ENCODE results near the gene MMP2.

DNA sequence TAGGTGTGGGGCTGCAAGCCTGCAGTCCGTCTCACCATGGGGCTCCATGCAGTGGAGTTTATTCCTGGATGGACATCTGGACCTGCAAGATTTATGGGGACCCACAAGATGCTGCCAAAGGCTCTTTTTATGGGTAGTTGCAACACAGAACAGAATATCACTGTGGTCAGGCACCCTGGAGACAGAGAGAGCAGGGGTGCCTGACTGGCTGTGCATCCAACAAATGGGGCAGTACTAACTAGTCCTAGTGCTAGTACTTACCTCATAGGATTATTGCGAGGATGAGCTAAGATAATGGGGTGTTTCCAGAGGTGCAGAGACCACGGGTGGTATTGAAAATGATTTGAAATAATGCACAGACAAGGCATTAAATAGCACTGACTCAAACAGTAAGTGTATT lies 42.4 kb upstream of the MMP2 start:
- TF ChIP-seq, protein P1, sequence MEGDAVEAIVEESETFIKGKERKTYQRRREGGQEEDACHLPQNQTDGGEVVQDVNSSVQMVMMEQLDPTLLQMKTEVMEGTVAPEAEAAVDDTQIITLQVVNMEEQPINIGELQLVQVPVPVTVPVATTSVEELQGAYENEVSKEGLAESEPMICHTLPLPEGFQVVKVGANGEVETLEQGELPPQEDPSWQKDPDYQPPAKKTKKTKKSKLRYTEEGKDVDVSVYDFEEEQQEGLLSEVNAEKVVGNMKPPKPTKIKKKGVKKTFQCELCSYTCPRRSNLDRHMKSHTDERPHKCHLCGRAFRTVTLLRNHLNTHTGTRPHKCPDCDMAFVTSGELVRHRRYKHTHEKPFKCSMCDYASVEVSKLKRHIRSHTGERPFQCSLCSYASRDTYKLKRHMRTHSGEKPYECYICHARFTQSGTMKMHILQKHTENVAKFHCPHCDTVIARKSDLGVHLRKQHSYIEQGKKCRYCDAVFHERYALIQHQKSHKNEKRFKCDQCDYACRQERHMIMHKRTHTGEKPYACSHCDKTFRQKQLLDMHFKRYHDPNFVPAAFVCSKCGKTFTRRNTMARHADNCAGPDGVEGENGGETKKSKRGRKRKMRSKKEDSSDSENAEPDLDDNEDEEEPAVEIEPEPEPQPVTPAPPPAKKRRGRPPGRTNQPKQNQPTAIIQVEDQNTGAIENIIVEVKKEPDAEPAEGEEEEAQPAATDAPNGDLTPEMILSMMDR (IDR thresholded peaks at IDR 0.05) = no peak
- TF ChIP-seq POLR2A (IDR thresholded peaks at IDR 0.05) = no peak
- no peak for TF ChIP-seq POLR2AphosphoS5 (IDR thresholded peaks at IDR 0.05)
